ENCODE measurements around the gene PLPP3.
A peak's percentile ranks its signal among the peaks of the same experiment; 100 is the strongest.

Gene PLPP3

GRCh38 chr1:56452027-56453011 lies 127.0 kb downstream of the PLPP3 start:
- no peaks in the 10 kb centered on the region for H3K36me3 ChIP-seq (ENCODE audit: control insufficient read depth in 1 of 2, insufficient read depth in 2 of 2, low read depth in 1 of 2, low read length in 2 of 2)
- peak overlapping the region in 1 of 2 experiments; percentile 73 for H2BK12ac ChIP-seq (ENCODE audit: low read length in 2 of 2)
- H3K4me2 ChIP-seq (ENCODE audit: low read length, poor library complexity, severe bottlenecking), result no peak overlapping the region
- no peak overlapping the region for H3K14ac ChIP-seq (ENCODE audit: low read length in 2 of 2)
- peak overlapping the region; percentile 56 for H3K9ac ChIP-seq (ENCODE audit: low read length)
- H2BK120ac ChIP-seq (ENCODE audit: low read depth, low read length), result no peak overlapping the region
- no peak overlapping the region for H3K27ac ChIP-seq (ENCODE audit: low read length, poor library complexity, severe bottlenecking)
- H3K79me1 ChIP-seq (replicated peaks; ENCODE audit: low read length, poor library complexity, severe bottlenecking), result no peaks in the 10 kb centered on the region
- no peaks in the 10 kb centered on the region for H3K27me3 ChIP-seq (ENCODE audit: control insufficient read depth in 1 of 2, insufficient read depth in 1 of 2, low read length in 2 of 2)
- WGBS, result 83% methylated on average over 3 of the region's 3 CpGs
- no peak overlapping the region for H2AFZ ChIP-seq (ENCODE audit: low read depth, low read length)
- H3K9me3 ChIP-seq (ENCODE audit: control insufficient read depth, low read length), result no peaks in the 10 kb centered on the region
- H2BK15ac ChIP-seq (ENCODE audit: low read depth, poor library complexity, severe bottlenecking), result peak overlapping the region; percentile 0
- H3K18ac ChIP-seq (ENCODE audit: low read depth in 1 of 2, low read length in 2 of 2), result no peak overlapping the region
- no peak overlapping the region for H2BK5ac ChIP-seq (ENCODE audit: low read depth, low read length, poor library complexity, severe bottlenecking)
- no peak for DNase-seq
- H3K4me3 ChIP-seq (ENCODE audit: insufficient read depth in 1 of 2, low read depth in 1 of 2, low read length in 2 of 2), result peak overlapping the region in 1 of 2 experiments; percentile 39
- H4K8ac ChIP-seq (ENCODE audit: low read length), result no peak overlapping the region
- H3K4me1 ChIP-seq (ENCODE audit: control insufficient read depth, insufficient read depth, low read depth, low read length), result peaks cover 2% of the 10 kb centered on the region
- H3K23ac ChIP-seq (ENCODE audit: low read length in 2 of 2), result no peak overlapping the region
- H2AK5ac ChIP-seq (ENCODE audit: low read length, severe bottlenecking), result no peak overlapping the region
- H4K91ac ChIP-seq (ENCODE audit: low read length), result no peak overlapping the region
- no peak overlapping the region for H3K4ac ChIP-seq (ENCODE audit: low read depth in 1 of 2, low read length in 2 of 2)

GRCh38 chr1:56451491-56451890 lies 127.9 kb downstream of the PLPP3 start:
- no peak overlapping the region for H2AFZ ChIP-seq (ENCODE audit: low read depth, low read length)
- no peak overlapping the region for H2AK5ac ChIP-seq (ENCODE audit: low read length, severe bottlenecking)
- no peak overlapping the region for H4K8ac ChIP-seq (ENCODE audit: low read length)
- peak overlapping the region; percentile 72 for H4K91ac ChIP-seq (ENCODE audit: low read length)
- 91% methylated on average over 4 of the region's 5 CpGs for WGBS
- H3K4me3 ChIP-seq (ENCODE audit: insufficient read depth in 1 of 2, low read depth in 1 of 2, low read length in 2 of 2), result no peak overlapping the region
- H3K27ac ChIP-seq (ENCODE audit: low read length, poor library complexity, severe bottlenecking), result no peak overlapping the region
- peaks cover 2% of the 10 kb centered on the region for H3K4me1 ChIP-seq (ENCODE audit: control insufficient read depth, insufficient read depth, low read depth, low read length)
- H3K4me2 ChIP-seq (ENCODE audit: low read length, poor library complexity, severe bottlenecking), result no peak overlapping the region
- no peak overlapping the region for H3K9ac ChIP-seq (ENCODE audit: low read length)
- no peak overlapping the region for H3K23ac ChIP-seq (ENCODE audit: low read length in 2 of 2)
- no peaks in the 10 kb centered on the region for H3K9me3 ChIP-seq (ENCODE audit: control insufficient read depth, low read length)
- H3K79me1 ChIP-seq (replicated peaks; ENCODE audit: low read length, poor library complexity, severe bottlenecking), result no peaks in the 10 kb centered on the region
- no peak overlapping the region for H2BK120ac ChIP-seq (ENCODE audit: low read depth, low read length)
- DNase-seq, result no peak
- no peaks in the 10 kb centered on the region for H3K36me3 ChIP-seq (ENCODE audit: control insufficient read depth in 1 of 2, insufficient read depth in 2 of 2, low read depth in 1 of 2, low read length in 2 of 2)
- peak overlapping the region in 1 of 2 experiments; percentile 13 for H3K14ac ChIP-seq (ENCODE audit: low read length in 2 of 2)
- peak overlapping the region in 1 of 2 experiments; percentile 38 for H3K4ac ChIP-seq (ENCODE audit: low read depth in 1 of 2, low read length in 2 of 2)
- peak overlapping the region; percentile 24 to 29 for H2BK12ac ChIP-seq (ENCODE audit: low read length in 2 of 2)
- peaks cover 0 to 5% of the 10 kb centered on the region in 2 experiments for H3K27me3 ChIP-seq (ENCODE audit: control insufficient read depth in 1 of 2, insufficient read depth in 1 of 2, low read length in 2 of 2)
- H2BK5ac ChIP-seq (ENCODE audit: low read depth, low read length, poor library complexity, severe bottlenecking), result no peak overlapping the region
- H3K18ac ChIP-seq (ENCODE audit: low read depth in 1 of 2, low read length in 2 of 2), result peak overlapping the region in 1 of 2 experiments; percentile 41
- H2BK15ac ChIP-seq (ENCODE audit: low read depth, poor library complexity, severe bottlenecking), result peak overlapping the region; percentile 39

- no peak overlapping the region for H2BK15ac ChIP-seq (ENCODE audit: low read depth, poor library complexity, severe bottlenecking)
- no peak overlapping the region for H2AFZ ChIP-seq (ENCODE audit: low read depth, low read length)
- H3K4me2 ChIP-seq (ENCODE audit: low read length, poor library complexity, severe bottlenecking), result no peak overlapping the region
- no peak overlapping the region for H2BK120ac ChIP-seq (ENCODE audit: low read depth, low read length)
- no peaks in the 10 kb centered on the region for H3K9me3 ChIP-seq (ENCODE audit: control insufficient read depth, low read length)
- no peak overlapping the region for H2BK12ac ChIP-seq (ENCODE audit: low read length in 2 of 2)
- DNase-seq, result no peak
- WGBS, result 82% methylated on average over 4 of the region's 4 CpGs
- no peak overlapping the region for H3K4me3 ChIP-seq (ENCODE audit: insufficient read depth in 1 of 2, low read depth in 1 of 2, low read length in 2 of 2)
- peaks cover 0 to 5% of the 10 kb centered on the region in 2 experiments for H3K27me3 ChIP-seq (ENCODE audit: control insufficient read depth in 1 of 2, insufficient read depth in 1 of 2, low read length in 2 of 2)
- H3K4ac ChIP-seq (ENCODE audit: low read depth in 1 of 2, low read length in 2 of 2), result no peak overlapping the region
- H4K8ac ChIP-seq (ENCODE audit: low read length), result no peak overlapping the region
- no peak overlapping the region for H3K9ac ChIP-seq (ENCODE audit: low read length)
- no peak overlapping the region for H3K18ac ChIP-seq (ENCODE audit: low read depth in 1 of 2, low read length in 2 of 2)
- H3K79me1 ChIP-seq (replicated peaks; ENCODE audit: low read length, poor library complexity, severe bottlenecking), result no peaks in the 10 kb centered on the region
- H3K23ac ChIP-seq (ENCODE audit: low read length in 2 of 2), result no peak overlapping the region
- no peak overlapping the region for H2BK5ac ChIP-seq (ENCODE audit: low read depth, low read length, poor library complexity, severe bottlenecking)
- no peak overlapping the region for H2AK5ac ChIP-seq (ENCODE audit: low read length, severe bottlenecking)
- H3K27ac ChIP-seq (ENCODE audit: low read length, poor library complexity, severe bottlenecking), result no peak overlapping the region
- no peaks in the 10 kb centered on the region for H3K36me3 ChIP-seq (ENCODE audit: control insufficient read depth in 1 of 2, insufficient read depth in 2 of 2, low read depth in 1 of 2, low read length in 2 of 2)
- H3K14ac ChIP-seq (ENCODE audit: low read length in 2 of 2), result no peak overlapping the region
- H3K4me1 ChIP-seq (ENCODE audit: control insufficient read depth, insufficient read depth, low read depth, low read length), result peaks cover 2% of the 10 kb centered on the region
- H4K91ac ChIP-seq (ENCODE audit: low read length), result no peak overlapping the region
These were observed 129.2 kb downstream of the PLPP3 start for GRCh38 chr1:56450004-56450666.

Data from mesenchymal stem cell (in vitro differentiated cells and primary cell).